ENCODE data around the gene ENPP5. TPM values are rescaled to one million over a fixed set of nuclear protein-coding genes. Genes with fewer than 3 reads are reported as not detected.
"Not testable (repeated sequence)": the region's sequence is repeated elsewhere in the genome, so short reads cannot be mapped to it uniquely, and the experiment has no call there.

Gene ENPP5
- total RNA-seq, 1 donor from 2014 or later = 23.7 TPM

GRCh38 chr6:46160102-46160501 lies 10.7 kb downstream of the ENPP5 start:
- Mint-ChIP-seq H3K36me3 (no peaks in the 10 kb centered on the region), H3K27me3 (ENCODE audit: insufficient read depth, low read depth) (no peaks in the 10 kb centered on the region)
- no peak overlapping the region for H3K4me2 ChIP-seq

GRCh38 chr6:46159229-46159628 lies 11.6 kb downstream of the ENPP5 start:
- Mint-ChIP-seq H3K4me1 (no peaks in the 10 kb centered on the region), H3K27ac (no peak overlapping the region)
- TF ChIP-seq CTCF (IDR thresholded peaks at IDR 0.05) (no peak), EZH2phosphoT487 (IDR thresholded peaks at IDR 0.05) (no peak), EZH2 (IDR thresholded peaks at IDR 0.05) (no peak)

More at GRCh38 chr6:46160102-46160501, 10.7 kb downstream of the ENPP5 start:
- H3K4me3 ChIP-seq = no peak overlapping the region
- no peaks in the 10 kb centered on the region for H3F3A ChIP-seq (ENCODE audit: low read depth)
- no peaks in the 10 kb centered on the region for H3K27me3 ChIP-seq
- peaks cover 3% of the 10 kb centered on the region for H3K36me3 ChIP-seq
- no peak overlapping the region for H2AFZ ChIP-seq (replicated peaks)
- H3K9me3 ChIP-seq (ENCODE audit: low read depth) = no peaks in the 10 kb centered on the region
- no peak overlapping the region for H3K27ac ChIP-seq
- H3K4me1 ChIP-seq = no peaks in the 10 kb centered on the region
- no peak overlapping the region for H3K9ac ChIP-seq
- no peaks in the 10 kb centered on the region for H3K4me1 Mint-ChIP-seq
- no peaks in the 10 kb centered on the region for H3K79me2 ChIP-seq (ENCODE audit: low read depth)
- H3K27ac Mint-ChIP-seq = no peak overlapping the region
- H3K9me3 Mint-ChIP-seq = no peaks in the 10 kb centered on the region
- no peak for DNase-seq (ENCODE audit: low spot score)
- no peak overlapping the region for H3K4me3 Mint-ChIP-seq
- no peaks in the 10 kb centered on the region for H4K20me1 ChIP-seq (ENCODE audit: low read depth)
- TF ChIP-seq EZH2 (IDR thresholded peaks at IDR 0.05) (no peak), CTCF (IDR thresholded peaks at IDR 0.05) (no peak), EZH2phosphoT487 (IDR thresholded peaks at IDR 0.05) (no peak)

GRCh38 chr6:46156701-46157100 lies 14.1 kb downstream of the ENPP5 start:
- no peak for TF ChIP-seq EZH2 (IDR thresholded peaks at IDR 0.05)
- no peak for TF ChIP-seq CTCF (IDR thresholded peaks at IDR 0.05)
- no peak for TF ChIP-seq EZH2phosphoT487 (IDR thresholded peaks at IDR 0.05)
- Mint-ChIP-seq H3K4me3 (no peak overlapping the region), H3K9me3 (no peaks in the 10 kb centered on the region)

More at GRCh38 chr6:46159229-46159628, 11.6 kb downstream of the ENPP5 start:
- H3K27me3 ChIP-seq = no peaks in the 10 kb centered on the region
- DNase-seq (ENCODE audit: low spot score) = no peak
- no peaks in the 10 kb centered on the region for H3K4me1 ChIP-seq
- no peaks in the 10 kb centered on the region for H4K20me1 ChIP-seq (ENCODE audit: low read depth)
- H3K4me2 ChIP-seq = no peak overlapping the region
- H3K4me3 ChIP-seq = no peak overlapping the region
- no peaks in the 10 kb centered on the region for H3K79me2 ChIP-seq (ENCODE audit: low read depth)
- no peaks in the 10 kb centered on the region for H3K27me3 Mint-ChIP-seq (ENCODE audit: insufficient read depth, low read depth)
- no peak overlapping the region for H3K4me3 Mint-ChIP-seq
- H3F3A ChIP-seq (ENCODE audit: low read depth) = no peaks in the 10 kb centered on the region
- no peaks in the 10 kb centered on the region for H3K9me3 Mint-ChIP-seq
- H3K27ac ChIP-seq = no peak overlapping the region
- no peaks in the 10 kb centered on the region for H3K9me3 ChIP-seq (ENCODE audit: low read depth)
- peaks cover 3% of the 10 kb centered on the region for H3K36me3 ChIP-seq
- no peak overlapping the region for H2AFZ ChIP-seq (replicated peaks)
- no peaks in the 10 kb centered on the region for H3K36me3 Mint-ChIP-seq
- no peak overlapping the region for H3K9ac ChIP-seq

GRCh38 chr6:46149066-46149465 lies 21.7 kb downstream of the ENPP5 start:
- H3K27me3 Mint-ChIP-seq (ENCODE audit: insufficient read depth, low read depth); H3F3A ChIP-seq (ENCODE audit: low read depth); H3K27ac ChIP-seq; DNase-seq (ENCODE audit: low spot score); H3K4me3 ChIP-seq; H3K9me3 Mint-ChIP-seq; H3K27ac Mint-ChIP-seq; H2AFZ ChIP-seq (replicated peaks); H3K36me3 Mint-ChIP-seq; H4K20me1 ChIP-seq (ENCODE audit: low read depth); H3K79me2 ChIP-seq (ENCODE audit: low read depth); H3K27me3 ChIP-seq; H3K4me3 Mint-ChIP-seq; H3K4me2 ChIP-seq; H3K4me1 Mint-ChIP-seq; H3K9ac ChIP-seq; H3K4me1 ChIP-seq; H3K36me3 ChIP-seq; H3K9me3 ChIP-seq (ENCODE audit: low read depth): not testable (repeated sequence)

More at GRCh38 chr6:46156701-46157100, 14.1 kb downstream of the ENPP5 start:
- Mint-ChIP-seq H3K27ac (no peak overlapping the region), H3K4me1 (no peaks in the 10 kb centered on the region), H3K27me3 (ENCODE audit: insufficient read depth, low read depth) (peaks cover 3% of the 10 kb centered on the region), H3K36me3 (no peaks in the 10 kb centered on the region)
- Histone ChIP-seq H4K20me1 (ENCODE audit: low read depth) (no peaks in the 10 kb centered on the region), H2AFZ (replicated peaks) (no peak overlapping the region), H3K4me3 (no peak overlapping the region), H3K9ac (no peak overlapping the region), H3F3A (ENCODE audit: low read depth) (no peaks in the 10 kb centered on the region), H3K4me2 (no peak overlapping the region), H3K79me2 (ENCODE audit: low read depth) (no peaks in the 10 kb centered on the region), H3K4me1 (no peaks in the 10 kb centered on the region), H3K9me3 (ENCODE audit: low read depth) (no peaks in the 10 kb centered on the region), H3K27ac (no peak overlapping the region), H3K36me3 (peaks cover 3% of the 10 kb centered on the region), H3K27me3 (no peaks in the 10 kb centered on the region)
- DNase-seq (ENCODE audit: low spot score) = no peak
